Hippocampal formation (tissue), 2 donors: ENCODE data around the gene ALG10B.
A peak's percentile ranks its signal among the peaks of the same experiment; 100 is the strongest.
"Not testable (repeated sequence)": the region's sequence is repeated elsewhere in the genome, so short reads cannot be mapped to it uniquely, and the experiment has no call there.

ENCODE experiments used
- DNase-seq, 2 donors: peaks; one replicate each; lab custom pipeline; 2025; lab: John Stamatoyannopoulos, UW

ALG10B gene, protein sequence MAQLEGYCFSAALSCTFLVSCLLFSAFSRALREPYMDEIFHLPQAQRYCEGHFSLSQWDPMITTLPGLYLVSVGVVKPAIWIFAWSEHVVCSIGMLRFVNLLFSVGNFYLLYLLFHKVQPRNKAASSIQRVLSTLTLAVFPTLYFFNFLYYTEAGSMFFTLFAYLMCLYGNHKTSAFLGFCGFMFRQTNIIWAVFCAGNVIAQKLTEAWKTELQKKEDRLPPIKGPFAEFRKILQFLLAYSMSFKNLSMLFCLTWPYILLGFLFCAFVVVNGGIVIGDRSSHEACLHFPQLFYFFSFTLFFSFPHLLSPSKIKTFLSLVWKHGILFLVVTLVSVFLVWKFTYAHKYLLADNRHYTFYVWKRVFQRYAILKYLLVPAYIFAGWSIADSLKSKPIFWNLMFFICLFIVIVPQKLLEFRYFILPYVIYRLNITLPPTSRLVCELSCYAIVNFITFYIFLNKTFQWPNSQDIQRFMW

DNA sequence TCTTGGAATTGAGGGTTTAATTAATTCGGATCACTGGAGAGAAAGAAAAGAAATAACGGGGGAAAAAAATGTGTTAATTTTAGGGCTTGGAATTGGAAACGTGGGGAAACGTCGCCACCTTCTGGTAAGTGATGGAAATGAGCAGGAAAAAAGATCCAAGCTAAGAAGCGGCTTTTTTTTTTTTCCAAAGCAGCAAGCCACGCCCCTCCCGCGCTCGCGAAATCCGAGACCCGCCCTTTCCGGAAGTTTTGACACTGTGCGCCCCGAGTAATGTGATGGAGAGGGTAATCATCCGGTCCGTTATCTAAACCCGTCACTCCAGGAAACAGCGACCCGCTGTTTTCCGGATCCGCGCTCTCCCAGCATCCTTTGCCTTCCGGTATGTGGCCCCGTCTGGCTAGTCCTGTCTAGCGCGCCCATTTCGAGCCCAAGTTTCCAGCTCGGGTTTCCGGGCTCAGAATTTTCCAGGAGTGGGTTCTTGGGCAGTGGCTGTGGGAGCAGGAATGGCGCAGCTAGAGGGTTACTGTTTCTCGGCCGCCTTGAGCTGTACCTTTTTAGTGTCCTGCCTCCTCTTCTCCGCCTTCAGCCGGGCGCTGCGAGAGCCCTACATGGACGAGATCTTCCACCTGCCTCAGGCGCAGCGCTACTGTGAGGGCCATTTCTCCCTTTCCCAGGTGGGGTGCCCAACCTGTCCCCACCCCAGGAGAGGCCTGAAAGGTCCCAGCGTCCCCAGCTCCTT is at the start of gene ALG10B:
Gene ALG10B (plus strand): TSS at position 384 of the 739 bp plus-strand sequence. CDS start 120 bp downstream, at position 504.
- peak; percentile 94 to 96 for DNase-seq

DNA sequence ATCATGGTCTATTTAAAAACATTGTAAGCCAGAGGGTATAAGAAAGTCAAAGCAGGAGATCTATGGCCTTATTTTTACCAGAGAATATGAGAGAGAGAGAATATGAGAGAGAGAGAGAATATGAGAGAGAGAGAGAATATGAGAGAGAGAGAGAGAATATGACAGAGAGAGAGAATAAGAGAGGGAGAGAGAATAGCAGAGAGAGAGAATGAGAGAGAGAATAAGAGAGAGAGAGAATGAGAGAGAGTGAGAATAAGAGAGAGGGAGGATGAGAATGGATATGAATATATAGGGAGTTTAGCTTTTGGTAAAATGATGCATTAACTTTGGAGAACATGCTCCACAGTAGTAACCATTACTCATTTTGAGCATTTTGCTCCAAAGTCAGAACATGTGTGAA is 48.0 kb upstream of the ALG10B start:
- DNase-seq = no peak

DNA sequence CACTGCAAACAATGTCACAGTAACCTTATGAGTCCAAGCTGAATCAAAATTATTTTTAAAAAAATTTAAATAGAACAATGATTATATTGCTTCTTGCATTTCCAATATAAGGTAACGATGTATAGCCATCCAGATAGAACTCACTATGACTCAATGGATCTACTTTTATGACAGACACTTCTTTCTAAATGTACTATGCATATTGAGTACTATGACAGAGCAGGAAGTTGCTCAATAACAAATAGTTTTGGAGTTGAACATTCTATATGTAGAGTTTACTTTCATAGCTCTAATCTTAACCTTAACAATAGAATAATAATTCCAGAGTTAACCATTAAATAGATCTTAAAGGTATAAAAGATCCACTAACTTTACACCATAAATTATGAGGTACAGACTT is 46.7 kb upstream of the ALG10B start:
- no peak for DNase-seq

DNA sequence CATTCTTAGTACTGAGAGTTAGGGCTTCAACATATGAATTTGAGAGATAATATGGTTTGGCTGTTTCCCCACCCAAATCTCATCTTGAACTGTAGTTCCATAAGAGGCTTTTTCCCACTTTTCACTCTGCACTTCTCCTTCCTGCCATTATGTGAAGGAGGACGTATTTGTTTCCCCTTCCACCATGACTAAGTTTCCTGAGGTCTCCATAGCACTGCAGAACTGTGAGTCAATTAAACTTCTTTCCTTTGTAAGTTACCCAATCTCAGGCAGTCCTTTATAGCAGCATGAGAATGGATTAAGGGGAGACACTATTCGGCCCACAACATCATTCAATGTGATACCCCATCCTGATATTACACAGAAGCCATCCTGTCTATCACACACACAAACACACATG is 36.8 kb upstream of the ALG10B start:
- DNase-seq = no peak

DNA sequence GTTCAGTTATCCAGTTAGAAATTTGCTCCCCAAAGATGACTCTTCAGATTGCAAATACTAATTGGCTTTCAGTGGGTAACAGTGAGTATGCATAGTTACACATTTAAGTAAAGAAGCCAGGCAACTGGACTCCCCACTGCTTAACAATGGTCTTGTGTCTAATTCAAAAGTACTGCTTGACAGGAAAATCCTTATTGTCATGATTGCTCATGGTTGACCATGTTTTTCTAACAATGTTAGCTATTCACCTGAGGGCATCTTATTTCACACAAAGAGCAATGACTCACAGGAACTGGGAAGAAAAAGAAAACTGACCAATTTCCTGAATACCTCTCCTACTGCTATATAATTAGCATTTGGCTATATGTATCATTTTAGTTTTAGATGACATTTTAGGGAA is 33.7 kb upstream of the ALG10B start:
- DNase-seq = no peak

DNA sequence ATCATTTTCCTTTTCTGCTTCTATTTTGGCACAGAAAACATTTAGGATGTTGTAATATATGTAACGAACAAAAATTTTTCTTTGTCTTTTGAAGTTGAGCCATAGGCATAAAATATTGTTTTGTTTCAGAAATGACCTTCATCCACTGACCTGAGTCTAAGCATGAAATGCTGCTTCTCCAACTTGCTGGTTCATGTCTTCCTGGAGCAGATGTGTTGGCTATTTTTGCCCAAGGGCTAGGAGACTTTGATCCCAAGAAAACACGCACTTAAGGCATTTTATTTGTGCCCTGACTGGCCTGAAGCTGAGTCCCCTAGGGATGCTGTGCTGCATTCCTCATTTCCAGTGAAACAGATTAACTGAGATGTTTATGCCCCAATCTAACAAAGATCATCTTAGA is 27.2 kb upstream of the ALG10B start:
- DNase-seq = no peak

DNA sequence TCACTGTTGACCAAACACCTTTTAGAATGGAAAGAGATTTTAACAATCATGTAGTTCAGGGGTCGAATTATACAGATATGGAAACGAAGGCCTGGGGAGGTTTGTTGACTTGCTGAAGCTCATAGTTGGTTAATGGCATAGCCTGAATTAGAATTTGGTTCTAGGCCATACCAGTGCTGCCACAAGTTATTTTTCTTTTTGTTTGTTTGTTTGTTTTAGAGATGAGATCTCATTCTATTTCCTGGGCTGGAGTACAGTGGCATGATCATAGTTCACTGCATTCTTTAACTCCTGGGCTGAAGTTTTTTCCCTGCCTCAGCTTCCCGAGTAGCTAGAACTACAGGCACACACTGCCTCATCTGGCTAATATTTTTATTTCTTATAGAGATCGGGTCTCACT is 25.4 kb upstream of the ALG10B start:
- no peak for DNase-seq

DNA sequence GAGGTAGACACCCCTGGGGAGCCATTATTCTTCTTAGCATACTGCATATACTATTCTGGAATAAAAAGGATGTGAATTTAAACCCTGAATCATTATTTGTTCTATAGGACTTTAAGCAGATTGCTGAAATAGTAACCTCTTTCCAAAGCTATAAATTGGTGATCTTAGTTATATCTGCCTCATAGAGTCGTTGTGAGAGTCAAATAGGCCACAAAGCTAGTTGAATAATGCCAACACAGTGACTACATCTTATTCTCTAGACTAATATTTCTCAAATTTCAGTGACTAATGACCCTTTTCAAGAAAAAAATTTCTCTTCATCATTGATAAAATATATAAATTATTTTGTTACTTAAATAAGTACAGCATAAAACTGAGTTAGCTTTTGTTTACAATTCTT is 13.6 kb upstream of the ALG10B start:
- not testable (repeated sequence) for DNase-seq

DNA sequence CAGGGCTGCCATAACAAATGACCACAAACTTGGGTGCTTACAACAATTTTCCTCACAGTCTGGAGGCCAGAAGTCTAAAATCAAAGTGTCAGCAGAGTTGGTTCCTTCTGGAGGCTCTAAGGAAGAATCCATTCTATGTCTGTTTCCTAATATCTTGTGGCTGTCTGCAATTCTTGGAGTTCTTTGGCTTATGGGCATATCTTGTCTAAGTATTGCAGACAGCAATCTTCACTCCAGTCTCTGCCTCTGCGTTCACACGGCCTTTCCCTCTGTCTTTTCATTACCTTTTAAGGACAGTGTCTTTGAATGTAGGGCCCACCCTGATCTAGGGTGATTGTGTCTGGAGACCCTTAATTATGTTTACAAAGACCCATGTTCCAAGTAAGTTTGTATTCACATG is 5.4 kb downstream of the ALG10B start:
- not testable (repeated sequence) for DNase-seq

DNA sequence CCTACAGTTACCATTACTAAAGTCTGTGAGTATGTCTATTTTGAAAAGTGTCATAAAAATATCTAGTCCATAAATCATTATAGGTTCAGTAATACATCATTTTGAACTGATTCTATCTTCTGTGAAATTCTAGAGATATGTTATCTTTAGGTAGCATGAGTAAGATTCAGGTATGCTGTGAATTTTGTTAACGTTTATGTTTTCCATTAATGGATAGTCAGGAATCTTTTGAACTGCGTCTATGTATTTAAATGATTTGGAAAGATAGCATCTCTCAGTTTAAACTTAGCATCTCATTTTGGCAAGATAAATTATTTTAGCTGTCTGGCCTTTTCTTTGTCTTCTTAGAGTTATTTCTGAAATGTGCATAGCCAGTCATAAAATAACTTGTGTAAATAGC is 8.3 kb downstream of the ALG10B start:
- DNase-seq = no peak

DNA sequence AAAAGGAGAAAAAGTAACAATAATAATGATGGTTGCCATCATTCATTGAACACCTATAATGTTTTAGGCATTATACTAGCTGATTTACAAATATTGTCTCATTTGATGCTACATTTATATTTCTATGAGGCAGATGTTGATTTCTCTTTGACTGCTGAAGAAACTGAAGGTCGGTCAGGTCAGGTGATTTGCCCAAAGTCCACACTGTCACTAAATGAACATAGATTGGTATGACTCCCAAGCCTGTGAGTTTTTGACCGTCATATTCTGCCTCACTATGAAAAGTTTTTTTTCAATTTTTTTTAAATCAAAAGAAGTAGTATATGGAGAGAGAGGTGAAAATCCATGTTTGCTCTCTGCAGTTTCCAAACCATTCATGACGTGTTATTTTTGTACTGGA is 10.8 kb downstream of the ALG10B start:
- DNase-seq = no peak

DNA sequence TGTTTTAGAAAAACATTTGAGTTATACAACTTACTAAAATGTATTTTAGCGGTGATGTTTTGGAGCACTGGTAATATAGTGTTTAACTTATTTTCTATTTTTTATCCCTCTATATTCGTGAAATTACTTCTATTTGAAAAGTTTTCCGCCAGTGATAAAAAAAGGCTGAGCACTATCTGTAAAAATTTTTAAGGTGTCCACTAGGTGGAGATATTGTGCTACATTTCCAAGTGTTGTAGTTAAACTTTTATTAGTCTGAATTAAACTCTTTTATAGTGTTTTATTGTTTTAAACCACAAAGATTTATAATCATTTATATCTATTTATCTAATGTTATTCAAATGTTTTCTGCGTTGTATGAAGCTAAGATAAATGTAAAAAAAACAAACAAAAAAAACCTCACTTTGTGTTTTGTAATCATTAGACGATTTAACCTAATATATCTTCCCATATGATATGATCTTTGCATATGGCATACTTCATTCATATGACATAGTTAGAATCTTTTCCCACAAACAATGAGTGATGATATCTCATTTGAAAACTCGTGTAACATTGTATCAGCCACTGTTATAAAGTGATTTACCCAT is 11.8 kb downstream of the ALG10B start:
- peak in 1 of 2 donors; percentile 31 for DNase-seq

DNA sequence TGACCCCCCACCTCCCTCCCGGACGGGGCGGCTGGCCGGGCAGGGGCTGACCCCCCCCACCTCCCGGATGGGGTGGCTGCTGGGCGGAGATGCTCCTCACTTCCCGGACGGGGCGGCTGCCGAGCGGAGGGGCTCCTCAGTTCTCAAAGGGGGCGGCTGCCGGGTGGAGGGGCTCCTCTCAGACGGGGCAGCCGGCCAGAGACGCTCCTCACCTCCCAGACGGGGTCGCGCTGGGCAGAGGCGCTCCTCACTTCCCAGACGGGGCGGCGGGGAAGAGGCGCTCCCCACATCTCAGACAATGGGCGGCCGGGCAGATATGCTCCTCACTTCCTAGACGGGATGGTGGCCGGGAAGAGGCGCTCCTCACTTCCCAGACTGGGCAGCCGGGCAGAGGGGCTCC is 13.8 kb downstream of the ALG10B start:
- not testable (repeated sequence) for DNase-seq

DNA sequence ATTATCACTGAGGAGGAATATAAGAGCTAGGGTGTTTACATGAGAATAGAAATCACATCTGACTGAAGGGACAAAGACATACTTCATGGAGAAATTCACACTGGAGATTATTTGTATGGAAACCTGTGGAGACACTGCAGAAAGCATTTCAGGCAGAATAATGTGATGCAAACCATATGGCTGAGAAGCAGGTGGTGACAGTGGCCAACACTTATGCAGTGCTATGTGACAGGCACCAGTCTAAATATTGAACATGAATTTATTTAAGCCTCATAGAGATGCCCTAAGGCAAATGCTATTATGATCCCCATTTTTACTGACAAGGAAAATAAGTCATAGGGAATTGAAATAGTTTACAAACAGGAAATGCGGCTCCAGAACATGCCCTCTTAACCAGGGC is 16.2 kb downstream of the ALG10B start:
- no peak for DNase-seq

DNA sequence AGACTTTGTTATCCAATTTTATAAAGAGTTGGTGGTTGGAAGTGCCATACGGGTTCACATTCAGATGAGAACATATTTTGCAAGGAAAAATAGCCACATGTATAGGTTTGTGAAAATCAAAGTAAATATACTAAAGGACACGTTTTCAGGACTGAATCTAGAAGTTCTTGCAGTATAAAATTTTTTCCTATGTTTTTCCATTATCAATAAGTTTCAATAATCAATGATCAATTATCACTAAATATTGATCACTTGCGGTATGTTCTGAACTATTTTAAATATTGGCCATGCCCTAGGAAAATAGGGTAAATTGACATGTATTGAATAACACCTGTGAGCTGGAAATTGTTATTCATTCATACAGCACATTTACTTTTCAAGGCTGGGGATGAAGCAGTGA is 25.9 kb downstream of the ALG10B start:
- no peak for DNase-seq

DNA sequence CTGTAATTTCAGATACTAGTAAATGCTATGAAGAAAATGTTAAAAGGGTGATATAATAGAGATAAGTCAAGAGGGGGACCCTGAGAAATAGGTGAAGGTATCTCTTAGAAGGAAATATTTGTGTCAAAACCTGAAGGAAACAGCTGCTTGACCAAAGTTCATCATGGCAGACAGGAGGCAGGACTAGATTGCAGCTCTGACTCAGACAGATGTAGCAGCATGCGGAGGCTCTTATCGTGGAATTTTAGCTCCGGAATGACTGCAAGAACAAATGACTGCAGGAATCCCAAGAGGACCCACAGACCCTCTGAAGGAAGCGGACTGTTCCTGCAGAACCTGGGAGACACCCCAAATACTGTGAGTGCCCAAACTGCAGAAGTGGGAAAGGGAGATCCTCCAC is 26.7 kb downstream of the ALG10B start:
- not testable (repeated sequence) for DNase-seq

DNA sequence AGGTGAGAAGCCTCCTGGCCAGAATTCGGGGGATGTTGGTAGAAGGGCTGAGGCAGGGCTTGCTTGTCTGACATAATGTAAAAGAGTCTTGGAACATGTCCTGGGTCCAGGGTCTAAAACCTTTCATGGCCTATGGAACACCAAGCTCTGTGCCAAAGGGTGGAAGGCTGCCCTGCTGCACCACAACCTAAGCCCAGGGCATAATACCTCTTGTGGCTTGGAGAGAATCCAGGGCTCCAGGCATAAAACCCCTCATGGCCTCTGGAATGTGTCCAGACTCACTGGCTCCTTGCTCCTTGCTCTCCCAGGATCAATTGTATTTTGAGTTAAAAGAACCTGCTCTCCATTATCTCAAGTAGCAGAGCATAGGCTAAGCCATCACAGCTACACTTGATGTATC is 27.3 kb downstream of the ALG10B start:
- DNase-seq = not testable (repeated sequence)

DNA sequence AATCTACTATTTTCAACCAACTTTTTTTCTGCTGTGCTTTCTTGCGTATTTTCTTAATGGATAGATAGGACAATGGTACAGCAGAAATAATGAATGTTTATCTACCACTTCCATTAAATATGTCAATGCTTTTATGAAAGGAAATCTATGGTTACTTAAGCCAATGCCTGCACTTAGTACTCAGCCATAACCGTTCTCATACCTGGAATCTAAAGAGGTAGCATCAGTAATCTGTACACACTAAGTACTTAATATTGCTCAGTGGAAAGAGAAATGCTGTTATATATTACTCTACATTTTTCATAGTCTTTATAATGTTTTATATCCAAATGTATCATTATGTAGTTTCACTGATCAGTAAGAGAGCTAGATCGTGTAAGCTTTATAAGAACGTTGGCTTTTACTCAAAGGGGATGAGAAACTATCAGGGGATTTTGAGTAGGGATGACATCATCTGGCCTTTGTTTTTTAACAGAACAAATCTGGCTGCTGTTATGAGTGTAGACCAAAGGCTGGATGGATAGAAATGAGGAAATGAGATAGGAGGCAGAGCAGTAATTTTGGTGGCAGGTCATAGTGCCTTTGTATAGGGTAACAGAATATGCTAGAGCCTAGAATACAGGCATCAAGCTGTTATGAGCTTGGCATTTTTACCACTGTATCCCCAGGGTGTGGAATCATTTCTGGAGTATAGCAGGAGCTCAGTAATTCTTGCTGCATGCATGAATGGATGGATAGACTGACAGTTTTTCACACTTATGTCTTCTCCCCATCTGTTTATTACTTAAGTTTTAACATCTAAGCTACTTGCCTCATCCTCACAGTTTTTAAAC is 34.0 kb downstream of the ALG10B start:
- no peak for DNase-seq

DNA sequence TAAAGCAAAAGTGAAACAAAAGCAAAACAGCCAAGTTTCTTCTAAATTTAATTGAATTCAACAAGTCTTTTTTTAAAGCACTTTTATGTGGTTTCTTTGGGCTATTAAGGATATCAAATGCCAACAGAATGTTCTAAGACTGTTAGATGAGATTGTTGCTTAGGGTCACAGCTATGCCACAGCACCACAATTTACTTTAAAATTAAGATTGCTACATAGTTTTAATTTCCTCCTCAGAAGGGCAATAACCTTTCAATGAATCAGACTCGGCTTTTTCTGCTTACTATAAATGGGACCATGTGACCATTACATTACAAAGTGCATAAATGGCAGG is 34.6 kb downstream of the ALG10B start:
- DNase-seq = not testable (repeated sequence)

DNA sequence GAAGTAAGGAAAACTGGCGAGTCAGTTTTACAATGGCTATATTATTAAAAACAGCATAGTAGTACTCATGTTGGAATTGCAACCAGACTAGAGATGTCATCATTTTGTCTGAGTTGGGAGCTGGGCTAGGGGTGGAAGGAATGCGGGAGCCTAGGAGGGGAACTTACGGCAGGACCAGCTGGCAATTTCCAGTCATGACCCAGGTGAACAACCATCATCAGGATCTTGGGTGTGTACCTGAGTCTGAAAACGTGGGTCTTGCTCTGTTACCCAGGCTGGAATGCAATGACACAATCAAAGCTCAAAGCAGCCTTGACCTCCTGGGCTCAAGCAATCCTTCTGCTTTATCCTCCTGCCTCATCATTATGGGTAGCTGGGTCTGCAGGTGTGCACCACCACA is 50.9 kb downstream of the ALG10B start:
- DNase-seq = no peak

DNA sequence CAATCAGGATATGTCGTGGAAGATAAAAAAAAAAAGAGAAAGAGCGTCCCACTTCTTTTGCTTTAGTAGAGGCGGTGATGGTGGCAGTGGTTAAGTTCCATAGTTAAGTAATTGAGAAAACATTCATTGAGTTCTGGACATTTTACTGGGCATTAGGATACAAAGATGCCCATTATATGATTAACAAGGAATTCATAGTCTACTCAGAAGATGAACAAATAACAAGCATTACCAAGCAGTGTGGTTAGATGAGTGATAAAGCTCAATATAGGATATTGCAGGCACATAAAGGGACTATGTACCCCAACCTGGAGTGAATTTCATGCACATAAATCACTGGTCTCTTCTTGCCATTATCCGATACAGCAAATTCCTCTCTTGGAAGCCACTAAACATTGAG is 53.7 kb downstream of the ALG10B start:
- no peak for DNase-seq

DNA sequence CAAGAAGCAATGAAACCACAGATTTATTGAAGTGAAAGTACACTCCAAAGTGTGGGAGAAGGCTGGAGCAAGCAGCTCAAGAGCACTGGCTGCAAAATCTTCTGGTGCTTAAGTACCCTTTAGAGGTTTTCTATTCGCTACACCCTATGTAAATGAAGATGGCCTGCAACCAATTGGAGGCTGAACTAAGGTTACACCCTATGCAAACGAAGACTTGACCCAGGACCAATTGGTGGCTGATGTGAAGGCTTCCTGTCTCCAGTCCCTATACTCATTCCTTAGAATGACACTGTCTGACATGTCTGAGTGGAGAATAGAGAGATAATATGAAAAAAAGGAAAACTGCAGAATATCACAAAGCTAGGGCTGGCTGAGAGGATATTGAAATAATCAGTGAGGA is 57.2 kb downstream of the ALG10B start:
- DNase-seq = no peak
